GM21526 (cell line): ENCODE data around the gene SLC34A1.

Experiments
- ATAC-seq: cut with Tn5 transposase; IDR thresholded peaks from one replicate; pipeline ENCODE4 v1.9.1; 2021; ENCODE audit warnings: moderate library complexity; ENCODE audit not compliant: unreplicated experiment, low FRiP score

Gene SLC34A1

DNA sequence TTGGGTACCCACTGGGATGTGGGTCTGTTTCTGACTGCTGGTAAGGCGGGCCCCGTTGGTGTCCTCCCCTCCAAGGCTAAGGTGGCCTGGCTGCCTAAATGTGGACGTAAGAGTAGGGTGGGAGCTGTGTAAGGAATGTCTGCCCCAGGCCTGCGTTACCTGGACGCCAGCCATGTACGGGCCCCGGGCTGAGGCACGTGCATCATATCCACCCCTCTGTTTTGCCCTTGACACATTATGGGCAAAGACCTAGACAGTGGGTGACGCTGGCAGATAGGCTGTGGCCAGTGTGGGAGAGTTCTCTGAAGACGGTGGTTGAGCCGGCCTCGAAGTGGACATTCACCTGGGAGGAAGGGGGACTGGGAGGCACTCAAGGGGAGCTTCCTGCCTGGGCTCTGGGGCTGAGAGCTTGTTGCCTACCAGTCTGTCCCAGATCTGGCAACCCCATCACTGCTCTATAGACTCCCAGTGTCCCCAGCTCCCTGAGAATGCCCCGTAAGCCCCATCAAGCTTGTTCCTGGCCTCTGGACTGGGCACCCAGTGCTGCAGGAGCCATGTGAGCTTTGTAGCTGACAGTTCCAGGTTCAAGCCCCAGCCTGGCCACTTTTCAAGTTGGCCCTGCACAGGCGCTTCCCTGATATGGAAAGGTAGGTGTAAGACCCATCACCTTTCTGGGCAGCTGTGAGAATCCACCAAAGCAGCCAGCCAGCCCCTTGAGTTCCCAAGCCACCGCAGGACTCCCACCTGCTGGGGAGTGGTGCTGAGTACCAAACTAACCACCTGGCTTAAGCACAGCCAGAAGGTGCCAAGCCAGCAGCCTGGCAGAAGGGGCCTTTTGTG is 59.1 kb downstream of the SLC34A1 start:
- no peak for ATAC-seq

- ATAC-seq: no peak
Observed at GRCh38 chr5:177444106-177445051, 60.1 kb downstream of the SLC34A1 start.

DNA sequence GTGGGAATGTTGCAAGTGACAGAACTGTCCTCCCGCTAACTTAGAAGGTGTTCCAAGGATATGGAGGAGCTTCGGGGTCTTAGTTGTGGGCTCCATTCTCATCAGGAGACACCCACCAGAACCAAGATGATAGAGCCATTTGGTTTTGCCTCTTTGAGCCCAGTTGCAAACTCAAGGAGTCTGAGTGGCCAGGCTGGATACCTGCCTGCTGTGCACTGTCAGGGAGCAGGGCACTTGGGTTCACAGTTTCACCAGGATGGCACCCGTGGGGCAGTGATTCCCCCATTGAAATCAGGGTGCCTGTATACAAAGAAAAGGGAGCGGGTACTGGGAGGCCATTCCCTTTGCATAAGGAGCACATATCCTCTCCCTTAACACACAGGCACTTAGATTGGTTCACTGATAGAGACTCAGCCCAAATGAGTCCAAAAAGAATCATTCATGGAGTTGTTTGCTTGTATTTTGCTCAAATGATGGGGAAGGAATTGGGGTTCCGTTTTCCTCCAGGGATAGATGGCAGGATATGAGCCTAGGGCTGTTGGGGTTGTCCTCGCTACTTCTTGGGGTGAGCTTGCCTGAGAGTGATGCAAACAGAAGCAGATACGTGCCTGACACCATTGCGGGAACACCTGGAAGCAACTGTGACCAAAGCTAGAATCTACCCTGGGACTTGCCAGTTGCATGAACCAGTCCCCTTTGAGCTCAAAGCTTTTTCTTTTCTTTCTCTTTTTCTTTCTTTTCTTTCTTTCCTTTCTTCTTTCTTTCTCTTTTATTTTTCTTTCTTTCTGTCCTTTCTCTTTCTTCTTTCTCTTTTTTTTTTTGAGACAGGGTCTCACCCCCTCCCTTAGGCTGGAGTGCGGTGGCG is 61.0 kb downstream of the SLC34A1 start:
- ATAC-seq: no peak

- ATAC-seq: no peak
Observed at GRCh38 chr5:177445917-177446199, 61.6 kb downstream of the SLC34A1 start.

DNA sequence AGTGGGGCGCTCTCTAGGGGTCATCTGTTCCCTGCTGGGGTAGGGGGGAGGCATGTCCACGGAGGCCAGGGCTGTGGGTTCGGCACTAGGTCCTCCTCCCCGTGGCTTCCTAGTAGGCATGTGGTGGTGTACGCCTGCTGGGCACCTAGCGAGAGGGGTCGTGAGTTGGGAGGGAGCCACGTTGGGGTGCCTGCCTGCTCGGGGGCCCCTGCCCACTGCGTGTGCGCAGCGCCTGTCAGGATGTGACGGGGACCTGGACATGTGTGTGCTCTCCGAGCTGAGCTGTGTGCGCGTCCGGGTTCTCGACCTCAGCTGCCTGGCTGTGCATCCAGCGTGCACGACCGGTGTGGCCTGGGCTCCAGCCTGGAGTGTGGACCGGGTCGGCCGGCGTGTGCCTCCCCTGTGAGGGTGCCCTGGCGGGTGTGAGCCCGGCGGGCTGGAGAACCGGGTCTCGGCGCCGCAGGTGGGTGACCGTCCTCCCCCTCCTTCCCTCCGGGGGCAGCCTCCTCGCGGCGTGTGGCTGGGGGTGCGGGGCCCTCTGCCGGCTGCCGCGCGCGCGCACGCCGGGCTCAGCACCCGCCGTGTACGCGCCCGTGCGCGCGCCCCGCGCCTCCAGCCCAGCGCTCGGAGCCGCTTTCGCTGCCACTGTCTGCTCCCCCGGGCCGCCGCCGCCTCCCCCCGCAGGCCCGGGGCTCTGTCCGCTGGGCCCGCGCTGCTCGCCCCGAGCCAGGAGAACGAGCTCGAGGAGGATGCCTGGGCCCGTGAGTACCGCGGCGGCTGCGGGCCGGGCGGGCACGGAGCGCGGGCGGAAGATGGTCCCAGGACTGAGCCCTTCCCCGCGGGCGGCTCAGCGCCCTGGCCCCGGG is 62.2 kb downstream of the SLC34A1 start, which contains the start of gene PRR7:
Gene PRR7 (plus strand): TSS at position 615 of the 866 bp plus-strand sequence. CDS start 8,254 bp downstream, outside the sequence.
- peak; percentile 41 for ATAC-seq

- ATAC-seq: peak; percentile 18
Observed at GRCh38 chr5:177447066-177447610, 62.9 kb downstream of the SLC34A1 start.

- no peak for ATAC-seq
Observed at GRCh38 chr5:177447611-177448243, 63.5 kb downstream of the SLC34A1 start.
